GM21423 (cell line): ENCODE results near the gene PANK2.

Experiments
- ATAC-seq: cut with Tn5 transposase; IDR thresholded peaks from one replicate; pipeline ENCODE4 v1.9.1; 2021; ENCODE audit warnings: mild to moderate bottlenecking, moderate library complexity; ENCODE audit not compliant: unreplicated experiment

The PANK2 gene

GRCh38 chr20:3900187-3900604 is 11.0 kb downstream of the PANK2 start:
- ATAC-seq: no peak

DNA sequence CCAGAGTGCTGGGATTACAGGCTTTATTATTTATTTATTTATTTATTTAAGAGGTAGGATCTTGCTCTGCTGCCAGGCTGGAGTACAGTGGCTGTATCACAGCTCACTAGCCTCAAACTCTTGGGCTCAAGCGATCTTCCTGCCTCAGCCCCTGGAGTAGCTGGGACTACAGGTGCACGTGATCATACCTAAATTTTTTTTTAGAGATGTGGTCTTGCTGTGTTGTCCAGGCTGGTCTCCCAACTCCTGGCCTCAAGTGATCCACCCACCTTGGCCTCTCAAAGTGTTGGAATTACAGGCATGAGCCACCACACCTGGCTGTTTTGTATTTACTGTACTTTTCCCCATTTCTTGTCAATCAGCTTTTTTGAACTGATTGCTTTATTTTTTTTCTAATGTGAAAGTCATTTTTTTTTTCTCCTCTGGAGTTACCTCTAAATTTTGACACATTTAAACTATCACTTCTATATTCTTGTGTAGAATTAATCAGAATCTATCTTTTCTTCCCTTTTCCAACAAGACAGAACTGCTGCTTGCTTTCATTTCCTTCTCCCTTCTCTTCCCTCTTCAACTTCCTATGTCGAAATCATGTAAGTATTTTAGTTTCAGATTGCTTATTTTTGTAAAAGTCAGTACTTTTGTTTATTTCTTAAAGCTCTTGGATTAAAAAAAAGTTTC is 12.0 kb downstream of the PANK2 start:
- no peak for ATAC-seq

DNA sequence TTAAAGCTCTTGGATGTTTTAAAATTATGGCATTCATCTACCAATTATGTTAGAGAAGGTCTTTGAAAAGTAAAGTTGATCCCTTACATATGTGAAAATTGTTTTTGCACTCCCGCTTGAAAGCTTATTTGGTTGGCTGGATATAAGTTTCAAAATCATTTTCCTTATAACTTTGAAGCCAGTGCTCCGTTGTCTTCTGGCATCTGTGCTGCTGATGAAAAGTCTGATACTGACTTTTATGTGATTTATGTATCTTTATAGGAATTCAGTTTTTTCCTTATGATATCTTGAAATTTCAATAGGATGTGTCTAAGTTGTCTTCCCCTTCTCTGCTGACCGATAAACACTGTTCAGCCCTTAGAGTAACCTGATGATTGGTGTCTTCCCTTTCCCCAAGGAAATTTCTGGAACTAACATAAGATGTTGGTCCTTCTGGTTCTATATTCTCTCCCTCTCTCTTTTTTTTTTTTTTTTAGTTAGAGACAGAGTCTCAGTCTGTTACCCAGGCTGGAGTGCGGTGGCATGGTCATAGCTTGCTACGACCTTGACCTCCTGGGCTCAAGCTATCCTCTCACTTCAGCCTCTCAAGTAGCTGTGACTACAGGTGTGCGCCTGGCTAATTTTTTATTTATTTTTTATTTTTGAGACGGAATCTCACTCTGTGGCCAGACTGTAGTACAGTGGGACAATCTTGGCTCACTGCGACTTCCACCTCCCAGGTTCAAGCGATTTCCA is 12.7 kb downstream of the PANK2 start:
- no peak for ATAC-seq

GRCh38 chr20:3902446-3902845 is 13.3 kb downstream of the PANK2 start:
- no peak for ATAC-seq

DNA sequence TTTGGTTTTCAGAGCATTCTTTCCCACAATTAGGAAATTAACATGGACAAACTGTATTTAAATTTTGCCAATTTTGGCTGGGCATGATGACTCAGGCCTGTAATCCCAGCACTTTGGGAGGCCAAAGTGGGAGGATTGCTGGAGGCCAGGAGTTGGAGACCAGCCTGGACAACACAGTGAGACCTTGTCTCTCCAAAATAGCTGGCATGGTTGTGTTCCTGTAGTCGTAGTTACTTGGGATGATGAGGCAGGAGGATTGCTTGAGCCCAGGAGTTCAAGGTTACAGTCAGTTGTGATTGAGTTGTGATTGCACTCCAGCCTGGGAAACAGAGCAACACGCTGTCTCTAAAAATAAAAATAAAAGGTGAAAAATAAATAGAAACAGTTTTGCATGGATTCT is 15.0 kb downstream of the PANK2 start:
- no peak for ATAC-seq

GRCh38 chr20:3904857-3905256 is 15.7 kb downstream of the PANK2 start:
- no peak for ATAC-seq

GRCh38 chr20:3906744-3907721 is 17.8 kb downstream of the PANK2 start:
- peak; percentile 88 for ATAC-seq

DNA sequence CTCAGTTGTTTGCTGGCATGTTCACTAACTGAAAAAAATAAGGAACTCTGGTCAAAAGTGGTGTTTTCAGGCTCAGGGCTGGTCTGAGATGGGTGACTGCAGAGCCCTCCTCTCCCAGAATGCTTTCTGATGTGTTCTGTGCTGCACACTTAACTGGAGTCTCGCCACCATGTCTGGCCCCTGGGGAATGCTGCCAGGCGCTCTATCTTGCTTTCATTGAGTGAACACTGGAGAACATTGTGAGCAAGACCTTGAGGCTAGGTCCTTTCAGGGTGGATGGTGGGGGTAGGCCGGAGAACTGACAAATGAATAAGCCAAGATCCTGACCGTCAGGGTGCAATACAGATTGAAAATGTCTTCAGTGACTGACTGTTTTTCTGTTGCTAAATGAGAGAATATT is 19.5 kb downstream of the PANK2 start:
- no peak for ATAC-seq

- ATAC-seq: no peak
Observed at GRCh38 chr20:3909952-3910366, 20.8 kb downstream of the PANK2 start.

- ATAC-seq: no peak
Observed at GRCh38 chr20:3910853-3911252, 21.7 kb downstream of the PANK2 start.

- ATAC-seq: no peak
Observed at GRCh38 chr20:3911956-3912355, 22.8 kb downstream of the PANK2 start.

GRCh38 chr20:3914446-3914845 is 25.3 kb downstream of the PANK2 start:
- no peak for ATAC-seq

DNA sequence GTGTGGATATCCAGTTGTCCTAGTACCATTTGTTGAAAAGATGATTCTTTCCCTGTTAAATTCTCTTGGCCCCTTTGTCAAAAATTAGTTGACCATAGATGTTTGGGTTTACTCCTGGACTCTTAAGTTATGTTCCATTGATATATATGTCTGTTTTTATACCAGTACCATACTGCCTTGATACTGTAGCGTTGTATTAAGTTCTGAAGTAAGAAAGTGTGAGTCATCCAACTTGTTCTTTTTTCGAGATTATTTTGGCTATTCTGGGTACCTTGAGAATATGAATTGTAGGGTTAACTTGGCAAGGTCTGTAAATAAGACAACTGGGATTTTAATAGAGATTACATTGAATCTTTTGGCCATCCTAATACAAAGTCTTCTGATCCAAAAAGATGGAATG is 26.5 kb downstream of the PANK2 start:
- ATAC-seq: no peak

DNA sequence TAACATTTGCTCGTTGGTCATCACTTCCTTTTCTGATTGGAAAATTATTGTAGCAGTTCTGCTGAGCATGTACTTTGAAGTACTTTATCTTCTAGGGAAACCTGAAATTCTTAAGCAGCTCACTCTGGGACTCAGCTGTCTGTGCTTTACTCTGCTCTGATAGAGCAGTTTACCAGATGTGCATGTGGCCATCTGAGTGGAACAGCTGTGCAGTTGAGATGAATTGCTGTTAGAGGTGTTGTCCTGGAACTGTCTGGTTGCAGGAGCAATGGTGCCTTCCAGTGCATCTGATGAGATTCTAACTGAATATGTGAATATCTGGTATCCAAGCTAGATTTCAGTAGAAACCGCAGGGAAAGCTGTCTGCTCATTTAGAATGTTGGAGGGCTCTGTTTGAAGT is 27.2 kb downstream of the PANK2 start:
- ATAC-seq: no peak

DNA sequence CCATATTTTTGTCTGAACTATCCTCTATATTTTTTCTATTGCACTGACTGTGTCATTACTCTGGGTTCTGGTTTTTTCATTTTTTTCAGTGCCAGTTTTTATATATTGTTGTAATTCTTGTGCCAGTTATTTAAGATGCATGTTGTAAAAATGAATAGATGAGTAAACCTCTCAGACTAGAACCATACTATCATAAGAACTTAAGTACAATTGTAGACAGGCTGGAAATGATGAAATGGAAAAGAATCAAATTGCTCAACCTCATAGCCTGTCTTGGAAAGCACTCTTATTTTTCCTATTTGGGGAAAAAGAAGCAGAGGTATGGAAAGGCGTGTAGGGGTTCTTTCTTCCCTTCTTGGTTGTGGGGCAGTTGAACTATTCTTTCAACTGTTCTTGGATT is 30.2 kb downstream of the PANK2 start:
- no peak for ATAC-seq

DNA sequence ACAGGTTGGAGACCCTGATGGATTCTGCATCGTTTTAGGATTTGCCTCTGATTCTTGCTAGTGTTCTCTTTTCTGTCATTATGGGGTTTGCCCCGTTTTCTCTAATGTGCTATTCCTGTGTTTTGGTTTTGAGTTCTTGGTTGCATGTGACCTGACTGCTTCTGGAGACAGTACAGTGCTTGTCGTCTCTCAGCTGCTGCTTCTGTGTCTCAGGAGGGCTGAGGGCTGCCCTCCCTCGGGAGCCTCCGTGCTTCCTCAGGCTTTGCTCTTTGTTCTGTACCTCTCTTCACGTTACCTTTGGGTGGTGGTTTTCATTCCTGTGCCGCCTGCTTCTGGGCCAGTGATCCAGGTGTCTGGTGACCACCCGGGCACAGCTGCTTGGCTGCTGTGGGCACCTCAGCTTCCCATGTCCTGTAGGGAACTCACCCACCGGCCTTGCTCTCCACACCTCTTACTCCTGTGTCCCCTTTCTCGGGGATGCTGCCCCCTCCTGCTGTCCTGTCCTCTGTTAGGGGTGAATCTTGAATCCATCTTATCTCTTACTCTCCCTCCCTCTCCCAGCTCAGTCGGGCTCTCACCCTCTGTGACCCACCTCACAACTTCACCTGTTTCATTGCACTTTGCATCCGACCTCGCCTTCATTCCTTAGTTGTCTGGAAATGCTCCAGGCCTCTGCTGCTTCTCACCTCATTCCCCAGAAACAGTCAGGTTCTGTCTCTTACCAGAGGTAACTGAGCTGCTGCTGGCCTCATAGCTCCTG is 33.2 kb downstream of the PANK2 start:
- ATAC-seq: no peak

DNA sequence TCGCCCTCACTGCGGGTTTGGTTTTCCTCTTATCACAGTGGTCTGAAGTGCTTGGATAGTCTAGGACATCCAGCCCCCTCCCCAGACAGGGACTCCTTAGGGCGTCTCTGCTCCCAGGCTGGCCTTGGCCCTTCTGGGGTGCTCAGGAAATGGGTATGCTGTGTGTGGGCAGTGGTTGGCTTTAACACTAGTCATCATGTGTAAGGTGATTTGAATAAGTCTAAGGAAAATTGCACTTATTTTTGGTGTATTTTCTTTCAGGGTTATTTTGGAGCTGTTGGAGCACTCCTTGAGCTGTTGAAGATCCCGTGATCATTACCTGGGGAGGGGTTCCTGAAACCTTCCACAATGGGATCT is 33.8 kb downstream of the PANK2 start:
- ATAC-seq: no peak

- ATAC-seq: no peak
Observed at GRCh38 chr20:3923818-3924217, 34.6 kb downstream of the PANK2 start.

DNA sequence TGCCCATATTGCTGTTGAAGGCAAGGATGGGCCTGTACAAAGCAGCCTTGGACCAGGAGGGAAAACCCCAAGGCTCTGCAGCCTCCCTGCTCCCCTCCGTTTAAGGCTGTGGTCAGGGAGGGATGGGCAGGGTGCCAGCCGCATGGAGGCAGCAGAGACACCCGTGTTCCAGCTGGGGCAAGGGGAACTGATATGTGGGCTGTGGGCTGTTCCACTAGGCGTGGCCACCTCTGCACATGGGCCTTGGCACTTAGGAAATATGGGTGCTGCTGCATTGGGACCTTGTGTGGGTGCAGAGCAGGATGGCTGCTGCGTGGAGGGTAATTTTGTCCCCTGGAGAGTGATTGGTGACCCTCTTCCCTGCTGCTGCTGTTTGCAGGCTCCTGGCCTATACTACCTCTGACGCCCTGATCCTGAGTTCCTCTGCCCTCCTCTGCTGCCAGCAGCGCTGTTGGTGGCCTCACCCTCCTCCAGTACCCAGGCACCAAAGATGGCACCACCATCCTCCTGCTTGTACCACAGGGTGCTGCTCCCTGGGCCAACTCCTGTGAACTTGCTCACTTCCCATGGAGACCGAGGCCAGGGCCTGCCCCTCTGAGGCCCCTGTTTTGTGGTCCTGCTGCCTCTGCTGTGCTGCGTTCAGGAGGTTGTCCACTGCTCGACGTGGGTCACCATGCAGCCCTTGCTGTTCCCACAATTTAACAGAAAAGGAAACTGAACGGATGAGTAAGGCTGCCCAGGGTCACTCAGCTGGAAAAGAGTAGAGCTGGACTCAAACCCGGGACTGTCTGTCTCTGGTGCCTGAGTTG is 35.3 kb downstream of the PANK2 start:
- no peak for ATAC-seq

DNA sequence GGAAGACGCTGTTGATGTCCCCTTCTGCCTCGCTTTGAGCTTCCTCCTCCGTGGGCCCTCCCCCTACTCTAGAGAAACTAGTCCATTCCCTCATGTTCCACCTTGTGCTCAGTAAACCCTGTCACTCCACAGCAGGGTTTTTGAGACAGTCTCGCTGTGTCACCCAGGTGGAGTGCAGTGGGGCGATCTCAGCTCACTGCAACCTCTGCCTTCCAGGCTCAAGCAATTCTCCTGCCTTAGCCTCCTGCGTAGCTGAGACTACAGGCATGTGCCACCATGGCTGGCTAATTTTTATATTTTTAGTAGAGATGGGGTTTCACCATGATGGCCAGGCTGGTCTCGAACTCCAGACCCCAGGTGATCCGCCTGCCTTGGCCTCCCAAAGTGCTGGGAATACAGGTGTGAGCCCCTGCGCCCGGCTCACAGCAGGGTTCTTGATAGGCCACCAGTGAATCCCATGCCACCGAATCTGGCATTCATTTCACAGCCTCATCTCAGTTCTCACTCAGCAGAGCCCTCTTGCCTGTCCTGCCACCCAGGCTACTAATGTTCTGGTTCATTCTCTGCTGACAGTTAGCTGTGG is 36.0 kb downstream of the PANK2 start:
- no peak for ATAC-seq
